ENCODE measurements around the gene EHF. TPM values are rescaled to one million over a fixed set of nuclear protein-coding genes. Genes with fewer than 3 reads are reported as not detected.
A peak's percentile ranks its signal among the peaks of the same experiment; 100 is the strongest.

The EHF gene
- total and polyA plus RNA-seq, 9 of the 15 experiments (the other 6 are each of a cell fraction or from before 2014, with no cell fraction given): 0.04 to 0.54 (median 0.37) TPM

DNA sequence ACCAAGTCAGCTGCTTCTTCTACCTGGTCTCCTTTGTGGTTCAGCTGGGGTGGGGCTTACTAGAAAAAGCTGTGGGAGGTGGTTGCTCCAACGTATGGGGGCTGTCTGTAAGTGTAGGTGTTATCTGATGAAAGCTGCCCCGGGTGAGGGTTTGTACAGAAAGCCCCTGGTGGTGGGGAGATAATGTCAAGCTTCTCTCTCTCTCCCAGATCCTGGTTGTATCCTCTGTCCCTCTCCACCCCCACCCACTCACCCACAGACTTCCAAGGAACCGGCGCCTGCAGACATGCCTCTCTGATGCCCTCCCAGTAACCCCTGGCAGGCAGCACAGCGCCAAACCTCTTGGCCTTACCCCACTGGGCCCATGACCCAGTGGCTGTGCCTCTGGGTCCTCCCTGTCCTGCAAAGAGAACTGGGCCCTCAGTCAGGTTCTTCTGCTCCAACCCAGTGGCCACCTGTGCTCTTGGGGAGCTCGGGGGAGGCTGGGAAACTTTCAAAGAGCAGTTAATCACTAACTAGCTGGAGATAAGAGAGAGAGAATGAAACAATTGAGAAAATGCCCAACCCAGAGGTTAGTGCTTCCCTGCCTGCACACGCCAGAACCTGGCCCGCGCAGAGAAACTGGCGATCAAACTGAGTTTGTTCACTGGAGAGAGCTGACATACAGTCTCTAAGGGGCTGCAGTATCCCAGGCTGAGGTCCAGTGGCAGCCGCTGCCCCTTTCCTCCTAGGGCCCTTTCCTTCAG is 20.4 kb upstream of the EHF start:
- H3K4me3 ChIP-seq: no peak overlapping the region
- H3K79me2 ChIP-seq (ENCODE audit: control insufficient read depth, insufficient read depth, low read length): no peaks in the 10 kb centered on the region
- no peaks in the 10 kb centered on the region for H4K20me1 ChIP-seq (replicated peaks; ENCODE audit: control insufficient read depth, insufficient read depth, low read length)
- 0% methylated on average over 9 of the region's 11 CpGs for WGBS (ENCODE audit: insufficient coverage, low coverage, missing lambda C conversion rate)
- BruUV-seq (replicated peaks): no TSS peak
- no peaks in the 10 kb centered on the region for H3K9me3 ChIP-seq (replicated peaks; ENCODE audit: control insufficient read depth, insufficient read depth, low read depth, low read length)
- H3K4me1 ChIP-seq (replicated peaks in 1 of 2; ENCODE audit: control insufficient read depth in 2 of 2, insufficient read depth in 2 of 2, low read length in 2 of 2): peaks cover 41 to 63% of the 10 kb centered on the region in 2 experiments
- H3K4me2 ChIP-seq (ENCODE audit: insufficient read depth, low read length): peak overlapping the region; percentile 45
- no peaks in the 10 kb centered on the region for H3K9me1 ChIP-seq (ENCODE audit: control insufficient read depth, insufficient read depth, low read length)
- no peaks in the 10 kb centered on the region for H3K27me3 ChIP-seq (ENCODE audit: control insufficient read depth in 2 of 2, insufficient read depth in 2 of 2, low read length in 2 of 2)
- POLR2A ChIA-PET: interaction anchor here (0.6 to 2.0 kb wide), 4 partner anchors 9 to 135 kb away, joined by 3 to 7 read pairs (median 4); partner anchors contain the start of gene EHF
- FAIRE-seq (peak; percentile 90), DNase-seq (ENCODE audit: extremely low read depth in 1 of 4, low spot score in 3 of 4) (peak; percentile 86 to 93 (median 88)), ATAC-seq (peak; percentile 82)
- H3K36me3 ChIP-seq (ENCODE audit: control insufficient read depth, insufficient read depth, low read length): no peaks in the 10 kb centered on the region
- peak overlapping the region; percentile 51; the same call in 1 of the 2 replicates for H2AFZ ChIP-seq (ENCODE audit: low read depth, low read length)
- intact Hi-C loops (cut with micrococcal nuclease) (loop anchor here (5.0 kb wide), 1 partner anchor 207 kb away; no protein-coding TSS in a partner anchor), in situ Hi-C loops (cut with MboI) (no loop called here)
- peak overlapping the region; percentile 29 to 87 for H3K9ac ChIP-seq (ENCODE audit: insufficient read depth in 1 of 2, low read depth in 2 of 2, low read length in 2 of 2)
- peak overlapping the region; percentile 71 for H3K27ac ChIP-seq (ENCODE audit: extremely low read depth, low read depth, low read length)
- CTCF ChIA-PET (ENCODE audit: low intra/inter-chr PET ratio): interaction anchor here (0.7 kb wide), 1 partner anchor 292 kb away, joined by 3 read pairs; no protein-coding TSS in a partner anchor
- TF ChIP-seq ETS2 (tag; IDR thresholded peaks at IDR 0.05; ENCODE audit: borderline replicate concordance, poor library complexity, severe bottlenecking): no peak
- no peak for TF ChIP-seq ZNF253 (CRISPR knock-in tag; conservative IDR thresholded peaks at IDR 0.05)
- no peak for TF ChIP-seq ATF3 (IDR thresholded peaks at IDR 0.05)
- no peak for TF ChIP-seq ATF3 (CRISPR knock-in tag; conservative IDR thresholded peaks at IDR 0.05)
- TF ChIP-seq, protein P1, sequence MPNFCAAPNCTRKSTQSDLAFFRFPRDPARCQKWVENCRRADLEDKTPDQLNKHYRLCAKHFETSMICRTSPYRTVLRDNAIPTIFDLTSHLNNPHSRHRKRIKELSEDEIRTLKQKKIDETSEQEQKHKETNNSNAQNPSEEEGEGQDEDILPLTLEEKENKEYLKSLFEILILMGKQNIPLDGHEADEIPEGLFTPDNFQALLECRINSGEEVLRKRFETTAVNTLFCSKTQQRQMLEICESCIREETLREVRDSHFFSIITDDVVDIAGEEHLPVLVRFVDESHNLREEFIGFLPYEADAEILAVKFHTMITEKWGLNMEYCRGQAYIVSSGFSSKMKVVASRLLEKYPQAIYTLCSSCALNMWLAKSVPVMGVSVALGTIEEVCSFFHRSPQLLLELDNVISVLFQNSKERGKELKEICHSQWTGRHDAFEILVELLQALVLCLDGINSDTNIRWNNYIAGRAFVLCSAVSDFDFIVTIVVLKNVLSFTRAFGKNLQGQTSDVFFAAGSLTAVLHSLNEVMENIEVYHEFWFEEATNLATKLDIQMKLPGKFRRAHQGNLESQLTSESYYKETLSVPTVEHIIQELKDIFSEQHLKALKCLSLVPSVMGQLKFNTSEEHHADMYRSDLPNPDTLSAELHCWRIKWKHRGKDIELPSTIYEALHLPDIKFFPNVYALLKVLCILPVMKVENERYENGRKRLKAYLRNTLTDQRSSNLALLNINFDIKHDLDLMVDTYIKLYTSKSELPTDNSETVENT (CRISPR knock-in tag; IDR thresholded peaks at IDR 0.05): no peak
- TF ChIP-seq HNRNPL (IDR thresholded peaks at IDR 0.05; ENCODE audit: low read depth, low read length): no peak
- TF ChIP-seq ATF1 (CRISPR knock-in tag; IDR thresholded peaks at IDR 0.05): no peak
- TF ChIP-seq ATF1 (tag; IDR thresholded peaks at IDR 0.05): peak; percentile 45; the same call in 1 of the 2 replicates
- no peak for TF ChIP-seq ELK1 (CRISPR knock-in tag; IDR thresholded peaks at IDR 0.05)
- TF ChIP-seq, protein P2, sequence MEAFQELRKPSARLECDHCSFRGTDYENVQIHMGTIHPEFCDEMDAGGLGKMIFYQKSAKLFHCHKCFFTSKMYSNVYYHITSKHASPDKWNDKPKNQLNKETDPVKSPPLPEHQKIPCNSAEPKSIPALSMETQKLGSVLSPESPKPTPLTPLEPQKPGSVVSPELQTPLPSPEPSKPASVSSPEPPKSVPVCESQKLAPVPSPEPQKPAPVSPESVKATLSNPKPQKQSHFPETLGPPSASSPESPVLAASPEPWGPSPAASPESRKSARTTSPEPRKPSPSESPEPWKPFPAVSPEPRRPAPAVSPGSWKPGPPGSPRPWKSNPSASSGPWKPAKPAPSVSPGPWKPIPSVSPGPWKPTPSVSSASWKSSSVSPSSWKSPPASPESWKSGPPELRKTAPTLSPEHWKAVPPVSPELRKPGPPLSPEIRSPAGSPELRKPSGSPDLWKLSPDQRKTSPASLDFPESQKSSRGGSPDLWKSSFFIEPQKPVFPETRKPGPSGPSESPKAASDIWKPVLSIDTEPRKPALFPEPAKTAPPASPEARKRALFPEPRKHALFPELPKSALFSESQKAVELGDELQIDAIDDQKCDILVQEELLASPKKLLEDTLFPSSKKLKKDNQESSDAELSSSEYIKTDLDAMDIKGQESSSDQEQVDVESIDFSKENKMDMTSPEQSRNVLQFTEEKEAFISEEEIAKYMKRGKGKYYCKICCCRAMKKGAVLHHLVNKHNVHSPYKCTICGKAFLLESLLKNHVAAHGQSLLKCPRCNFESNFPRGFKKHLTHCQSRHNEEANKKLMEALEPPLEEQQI (IDR thresholded peaks at IDR 0.05): no peak
- no peak for TF ChIP-seq ZNF695 (CRISPR knock-in tag; IDR thresholded peaks at IDR 0.05)
- no peak for TF ChIP-seq CBX1 (IDR thresholded peaks at IDR 0.05; ENCODE audit: low read depth)
- no peak for TF ChIP-seq ZNF354B (CRISPR knock-in tag; IDR thresholded peaks at IDR 0.05)
- peak; percentile 92 for TF ChIP-seq ARID1B (IDR thresholded peaks at IDR 0.05)
- TF ChIP-seq PHTF2 (CRISPR knock-in tag; IDR thresholded peaks at IDR 0.05): no peak
- TF ChIP-seq PURB (CRISPR knock-in tag; IDR thresholded peaks at IDR 0.05; ENCODE audit: low read depth): no peak

Data from K562 (cell line).